ENCODE measurements around the gene C2CD2L. TPM values are rescaled to one million over a fixed set of nuclear protein-coding genes. Genes with fewer than 3 reads are reported as not detected.
"Not testable (repeated sequence)": the region's sequence is repeated elsewhere in the genome, so short reads cannot be mapped to it uniquely, and the experiment has no call there.

C2CD2L gene
- total RNA-seq, 1 donor from 2014 or later, result 1.9 TPM

DNA sequence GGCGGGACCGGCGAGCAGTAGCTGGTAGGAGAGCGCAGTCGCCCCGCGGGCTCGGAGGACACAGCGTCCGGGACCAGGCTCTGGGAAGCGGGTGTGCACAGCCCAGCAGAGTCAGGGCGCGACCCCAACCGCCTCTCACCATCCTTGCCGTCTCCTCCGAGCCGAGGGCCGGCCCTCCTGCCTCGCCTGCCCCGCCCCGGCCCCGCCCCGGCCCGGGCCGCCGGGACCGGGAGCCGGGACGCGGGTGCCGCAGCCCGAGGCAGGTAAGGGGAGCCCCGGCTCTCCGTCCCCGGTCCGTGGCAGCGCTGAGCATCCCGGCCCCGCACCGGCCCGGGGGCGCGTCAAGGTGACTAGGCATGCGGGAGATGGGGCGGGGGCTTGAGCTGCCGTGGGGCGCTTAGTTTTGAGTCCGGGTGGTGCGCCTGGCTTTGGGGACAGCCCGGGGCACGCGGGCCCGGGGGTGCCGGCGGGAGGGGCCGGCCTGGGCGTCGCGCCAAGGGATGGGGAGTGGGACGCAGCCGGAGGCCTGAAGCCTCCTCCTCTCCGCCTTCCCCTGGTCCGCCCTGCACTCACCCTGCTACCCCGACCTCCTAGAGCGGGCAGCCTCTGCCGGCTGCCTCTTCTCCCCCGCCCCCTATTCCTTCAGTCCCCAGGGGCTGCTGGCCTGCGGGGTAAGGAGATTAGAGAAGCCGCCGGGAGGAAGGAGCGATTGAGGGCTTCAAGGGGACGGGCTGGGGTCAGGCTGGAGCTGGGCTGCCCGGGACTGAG lies 42.1 kb downstream of the C2CD2L start, which contains the start of gene ABCG4:
Gene ABCG4, plus strand, starts transcription at position 35 of the 768 bp plus-strand sequence. CDS start 914 bp downstream, outside the sequence.
- DNase-seq (ENCODE audit: low spot score), result no peak

DNA sequence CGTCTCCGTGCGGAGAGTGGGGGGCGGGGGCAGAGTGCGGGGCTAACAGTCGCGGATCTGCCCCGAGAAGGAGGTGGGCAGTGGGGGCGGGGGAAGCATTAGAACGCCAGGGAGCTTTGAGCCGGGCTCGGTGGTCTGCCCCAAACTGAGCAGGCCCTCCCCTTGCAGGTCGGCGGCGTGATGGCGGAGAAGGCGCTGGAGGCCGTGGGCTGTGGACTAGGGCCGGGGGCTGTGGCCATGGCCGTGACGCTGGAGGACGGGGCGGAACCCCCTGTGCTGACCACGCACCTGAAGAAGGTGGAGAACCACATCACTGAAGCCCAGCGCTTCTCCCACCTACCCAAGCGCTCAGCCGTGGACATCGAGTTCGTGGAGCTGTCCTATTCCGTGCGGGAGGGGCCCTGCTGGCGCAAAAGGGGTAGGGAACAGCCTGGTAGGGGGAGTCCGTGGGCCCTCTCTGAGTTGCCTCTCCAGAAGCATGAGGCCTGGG lies 42.7 kb downstream of the C2CD2L start:
- no peak for DNase-seq (ENCODE audit: low spot score)

DNA sequence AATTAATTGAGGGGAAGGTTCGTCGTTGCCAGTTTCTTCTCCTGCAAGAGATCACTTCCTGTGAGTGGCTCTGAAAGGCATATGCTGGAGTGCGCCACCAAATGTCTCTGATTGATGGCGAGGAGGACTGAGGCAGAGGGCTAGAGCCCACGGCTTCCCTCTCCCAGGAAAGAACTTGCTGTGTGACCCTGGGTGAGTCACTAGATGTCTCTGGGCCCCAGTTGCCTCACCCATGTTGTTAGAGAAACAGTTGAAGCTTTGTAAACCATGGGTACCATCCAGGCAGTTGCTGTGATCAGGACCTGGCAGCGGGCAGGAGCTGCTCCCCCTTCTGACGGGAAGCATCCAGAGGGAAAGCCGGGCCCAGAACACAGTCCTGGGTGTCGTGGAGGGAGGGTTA lies 44.9 kb downstream of the C2CD2L start:
- no peak for DNase-seq (ENCODE audit: low spot score)

DNA sequence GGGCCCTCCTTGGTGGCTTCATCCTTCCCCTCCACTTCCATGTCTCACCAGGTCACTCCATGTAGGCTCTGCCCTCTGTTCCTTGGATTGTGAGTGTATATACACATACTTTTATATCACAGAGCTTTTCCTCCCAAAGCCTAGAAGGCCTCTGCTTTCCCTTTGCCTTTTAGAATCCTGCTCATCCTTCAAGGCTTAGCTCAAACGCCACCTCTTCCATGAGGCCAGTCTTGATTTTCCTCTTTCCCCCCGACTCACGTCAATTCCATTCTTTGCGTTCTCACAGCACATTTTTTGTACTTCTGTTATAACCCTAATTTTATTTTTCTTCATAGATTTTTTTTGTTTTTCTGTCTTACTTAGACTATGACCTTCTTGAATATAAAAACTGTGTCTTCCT lies 45.5 kb downstream of the C2CD2L start:
- no peak for DNase-seq (ENCODE audit: low spot score)

DNA sequence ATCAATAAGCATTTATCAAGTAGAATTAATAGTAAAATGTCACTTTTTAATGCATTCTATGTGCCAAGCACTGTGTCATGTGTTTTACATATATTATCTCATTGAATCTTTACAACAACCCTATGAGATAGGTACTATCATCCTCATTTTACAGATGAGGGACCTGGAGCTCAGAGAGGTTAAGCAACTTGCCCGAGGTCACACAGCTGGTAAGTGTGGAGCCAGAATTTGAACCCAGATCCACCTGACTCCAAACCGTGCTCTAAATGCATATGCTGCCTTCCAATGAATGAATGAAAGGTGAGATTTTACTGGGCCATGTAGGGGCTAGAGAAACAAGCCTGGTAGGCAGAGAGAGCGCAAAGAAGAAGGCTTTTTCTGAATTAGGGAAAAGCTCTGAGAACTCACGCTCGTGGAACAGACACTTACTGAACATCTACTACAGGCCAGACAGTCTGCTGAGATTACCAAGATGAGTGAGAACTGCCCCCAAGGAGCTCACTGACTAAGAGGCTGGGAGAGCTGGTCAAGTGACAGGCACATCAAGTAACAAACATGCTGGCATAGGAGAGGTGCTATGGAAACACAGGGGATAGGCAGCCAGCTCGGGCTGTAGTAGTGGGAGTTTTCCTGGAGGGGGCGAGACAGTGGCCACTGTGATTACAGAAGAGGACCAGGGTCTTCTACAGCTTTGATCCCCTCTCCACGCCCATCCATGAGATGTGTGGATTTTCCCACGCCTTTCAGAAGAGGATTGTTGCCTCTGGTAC lies 46.1 kb downstream of the C2CD2L start:
- no peak for DNase-seq (ENCODE audit: low spot score)

DNA sequence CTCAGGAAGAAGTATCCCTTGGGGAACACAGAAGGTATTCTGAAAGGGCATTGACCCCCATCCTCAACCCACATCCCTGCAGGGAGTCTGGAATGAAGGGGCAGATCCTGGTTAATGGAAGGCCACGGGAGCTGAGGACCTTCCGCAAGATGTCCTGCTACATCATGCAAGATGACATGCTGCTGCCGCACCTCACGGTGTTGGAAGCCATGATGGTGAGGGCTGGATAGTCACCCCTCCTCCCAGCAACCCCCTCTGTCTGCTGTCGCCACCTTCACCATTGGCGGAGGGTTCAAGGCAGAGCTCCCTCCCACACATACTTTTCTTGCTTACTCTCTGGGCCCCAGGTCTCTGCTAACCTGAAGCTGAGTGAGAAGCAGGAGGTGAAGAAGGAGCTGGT lies 47.0 kb downstream of the C2CD2L start:
- DNase-seq (ENCODE audit: low spot score), result no peak

DNA sequence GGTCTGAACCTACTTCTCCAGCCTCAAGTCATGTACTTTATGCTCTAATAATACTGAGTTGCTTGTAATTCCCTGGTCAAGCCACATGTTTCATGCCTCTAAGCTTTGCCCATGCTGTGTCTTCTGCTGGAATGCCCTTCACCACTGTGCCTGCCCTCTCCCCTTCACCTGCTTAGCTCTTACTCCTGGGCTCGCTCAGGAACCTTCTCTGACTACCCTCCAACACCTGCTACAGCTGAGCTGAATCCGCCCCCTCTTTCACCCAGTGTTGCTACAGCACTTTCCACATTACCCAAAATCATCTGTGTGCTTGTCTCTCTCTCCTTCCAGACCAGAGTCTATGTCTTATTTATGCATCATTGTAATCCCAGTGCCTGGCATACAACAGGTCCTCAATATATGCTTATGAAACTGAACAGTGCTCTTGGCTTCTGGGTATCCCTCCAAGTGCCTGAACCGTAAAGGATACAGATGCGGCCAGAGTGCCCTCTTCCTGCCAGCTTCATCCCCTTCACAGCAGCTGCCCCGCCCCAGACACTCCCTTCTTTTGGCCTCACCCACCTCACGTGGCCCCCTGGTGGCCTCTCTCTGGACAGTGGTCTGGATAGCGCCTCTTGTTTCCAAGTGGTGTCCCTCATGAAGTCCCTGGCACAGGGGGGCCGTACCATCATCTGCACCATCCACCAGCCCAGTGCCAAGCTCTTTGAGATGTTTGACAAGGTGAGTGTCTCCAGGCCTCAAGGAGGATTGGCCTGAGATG lies 48.8 kb downstream of the C2CD2L start:
- no peak for DNase-seq (ENCODE audit: low spot score)

DNA sequence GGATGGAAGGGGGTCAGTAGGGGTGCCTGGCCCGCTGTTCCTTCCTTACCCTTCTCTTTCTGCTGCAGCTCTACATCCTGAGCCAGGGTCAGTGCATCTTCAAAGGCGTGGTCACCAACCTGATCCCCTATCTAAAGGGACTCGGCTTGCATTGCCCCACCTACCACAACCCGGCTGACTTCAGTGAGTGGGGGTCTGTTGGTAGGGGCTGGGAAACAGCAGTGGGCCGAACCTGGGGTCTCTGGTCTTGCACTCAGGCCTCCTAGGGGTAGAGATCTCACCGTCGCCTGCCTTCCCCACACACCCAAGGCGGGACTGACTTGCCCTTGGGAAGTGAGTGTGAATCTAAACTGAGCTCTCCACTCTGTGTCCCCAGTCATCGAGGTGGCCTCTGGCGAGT lies 49.4 kb downstream of the C2CD2L start:
- DNase-seq (ENCODE audit: low spot score), result no peak

DNA sequence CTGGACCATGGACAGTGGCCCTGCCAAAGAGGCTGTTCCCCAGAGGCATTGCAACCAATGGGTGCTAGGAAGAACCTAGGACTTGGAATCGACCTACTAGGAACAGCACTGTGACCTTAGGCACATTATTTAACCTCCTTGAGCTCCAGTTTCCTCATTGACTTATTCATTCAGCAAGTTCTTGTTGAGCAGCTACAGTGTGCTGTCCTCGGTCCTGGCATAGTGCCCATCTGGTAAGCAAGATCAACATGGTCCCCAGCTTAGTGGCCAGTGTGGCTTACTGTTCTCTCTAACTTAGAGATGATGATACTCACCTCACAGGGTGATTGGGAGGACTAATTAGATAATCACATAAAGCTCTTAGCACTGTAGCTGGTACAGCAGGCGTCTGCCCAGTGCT lies 49.9 kb downstream of the C2CD2L start:
- DNase-seq (ENCODE audit: low spot score), result no peak

DNA sequence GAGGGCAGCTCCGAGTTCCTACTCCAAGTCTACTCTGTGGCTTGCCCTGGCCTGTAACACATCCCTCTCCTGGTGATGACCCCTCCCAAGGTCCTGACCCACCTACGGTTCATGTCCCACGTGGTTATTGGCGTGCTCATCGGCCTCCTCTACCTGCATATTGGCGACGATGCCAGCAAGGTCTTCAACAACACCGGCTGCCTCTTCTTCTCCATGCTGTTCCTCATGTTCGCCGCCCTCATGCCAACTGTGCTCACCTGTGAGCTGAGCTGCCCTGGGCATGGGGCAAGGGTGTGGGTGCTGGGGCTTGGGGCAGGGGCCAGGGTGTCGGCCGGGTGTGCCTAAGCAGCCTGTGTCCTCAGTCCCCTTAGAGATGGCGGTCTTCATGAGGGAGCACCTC lies 51.3 kb downstream of the C2CD2L start:
- DNase-seq (ENCODE audit: low spot score), result no peak

DNA sequence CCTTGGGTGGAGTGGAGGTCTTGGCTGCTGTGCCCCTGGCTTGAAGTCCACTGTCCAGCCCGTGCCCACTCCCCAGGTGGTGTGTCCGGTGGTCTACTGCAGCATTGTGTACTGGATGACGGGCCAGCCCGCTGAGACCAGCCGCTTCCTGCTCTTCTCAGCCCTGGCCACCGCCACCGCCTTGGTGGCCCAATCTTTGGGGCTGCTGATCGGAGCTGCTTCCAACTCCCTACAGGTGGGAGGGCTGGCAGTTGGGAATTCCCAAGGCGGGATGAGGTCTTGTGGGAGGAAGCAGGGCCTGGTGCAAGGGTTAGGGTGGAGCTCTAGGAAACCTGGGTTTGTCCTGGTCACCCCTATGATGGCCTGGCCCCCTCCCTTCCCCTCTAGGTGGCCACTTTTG lies 53.0 kb downstream of the C2CD2L start:
- DNase-seq (ENCODE audit: low spot score), result no peak

DNA sequence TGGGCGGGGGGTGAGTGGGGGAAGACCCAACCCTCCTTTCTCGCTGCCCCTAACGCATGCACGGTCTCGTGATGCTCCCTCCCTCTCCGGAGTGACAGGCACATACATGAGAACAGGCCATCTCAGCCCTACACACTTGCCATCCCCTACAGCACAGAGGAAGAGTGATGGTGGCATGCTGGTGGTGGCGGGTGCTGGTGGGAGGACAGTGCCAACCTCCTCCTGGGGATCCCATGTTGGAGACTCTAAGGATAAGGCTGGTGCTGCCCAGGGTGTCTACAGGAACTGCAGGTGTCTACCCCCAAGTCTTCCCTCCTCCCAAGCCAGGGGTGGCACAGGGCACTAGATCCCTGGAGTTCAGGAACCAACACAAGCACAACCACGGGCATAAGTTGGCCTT lies 54.7 kb downstream of the C2CD2L start:
- DNase-seq (ENCODE audit: low spot score), result no peak

DNA sequence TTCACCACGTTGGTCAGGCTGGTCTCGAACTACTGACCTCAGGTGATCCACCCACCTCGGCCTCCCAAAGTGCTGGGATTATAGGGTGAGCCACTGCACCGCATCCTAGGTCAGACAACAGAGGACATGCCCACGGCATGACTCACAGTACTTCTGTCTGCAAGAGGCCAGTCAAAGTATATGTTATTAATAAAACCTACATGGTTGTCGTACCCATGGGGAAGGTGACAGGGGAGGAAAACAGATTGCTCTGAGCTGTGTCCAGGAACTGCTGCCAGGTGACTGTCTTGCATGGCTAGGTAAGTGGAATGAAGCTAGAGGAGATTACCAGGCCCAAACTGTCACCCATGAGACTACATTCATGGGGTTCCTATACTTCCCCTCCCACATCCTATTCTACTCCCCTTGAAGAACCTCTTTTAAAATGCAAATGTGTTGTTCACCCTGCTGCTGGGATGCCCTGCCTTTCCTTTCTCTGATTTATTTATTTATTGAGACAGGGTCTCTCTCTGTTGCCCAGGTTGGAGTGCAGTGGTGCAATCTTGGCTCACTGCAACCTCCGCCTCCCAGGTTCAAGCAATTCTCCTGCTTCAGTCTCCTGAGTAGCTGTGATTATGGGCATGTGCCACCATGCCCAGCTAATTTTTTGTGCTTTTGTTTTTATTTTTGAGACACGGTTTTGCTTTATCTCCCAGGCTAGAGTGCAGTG lies 59.4 kb downstream of the C2CD2L start:
- no peak for DNase-seq (ENCODE audit: low spot score)

DNA sequence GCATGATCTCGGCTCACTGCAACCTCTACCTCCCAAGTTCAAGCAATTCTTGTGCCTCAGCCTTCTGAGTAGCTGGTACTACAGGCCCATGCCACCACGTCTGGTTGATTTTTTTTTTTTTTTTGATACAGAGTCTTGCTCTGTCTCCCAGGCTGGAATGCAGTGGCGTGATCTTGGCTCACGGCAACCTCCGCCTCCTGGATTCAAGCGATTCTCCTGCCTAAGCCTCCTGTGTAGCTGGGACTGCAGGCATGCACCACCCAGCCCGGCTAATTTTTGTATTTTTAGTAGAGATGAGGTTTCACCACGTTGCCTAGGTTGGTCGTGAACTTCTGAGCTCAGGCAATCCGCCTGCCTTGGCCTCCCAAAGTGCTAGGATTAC lies 59.9 kb downstream of the C2CD2L start:
- not testable (repeated sequence) for DNase-seq (ENCODE audit: low spot score)

DNA sequence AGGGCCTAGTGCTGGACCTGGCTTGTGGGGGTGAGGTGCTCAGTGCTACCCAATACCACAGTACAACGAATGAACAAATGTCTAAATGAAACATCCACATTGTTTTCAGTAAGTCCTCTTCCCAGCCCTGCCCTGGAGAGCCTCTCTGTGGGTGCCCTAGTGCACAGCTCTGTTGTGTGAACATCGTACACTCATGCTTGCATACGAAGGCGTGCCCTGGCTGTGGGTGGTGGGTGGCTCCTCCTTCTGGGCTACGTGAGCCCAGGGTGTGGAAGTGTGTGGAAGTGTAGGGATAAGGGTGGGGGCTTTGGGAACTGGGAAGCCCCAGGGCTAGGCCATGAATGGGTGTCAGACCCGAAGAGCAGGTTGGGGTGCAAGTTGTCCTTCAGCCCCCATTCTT lies 60.8 kb downstream of the C2CD2L start:
- no peak for DNase-seq (ENCODE audit: low spot score)

Other genes starting within 250 kb of the C2CD2L start
- 0.48 TPM for gene CXCR5, start 223.5 kb upstream of the C2CD2L start, total RNA-seq (ENCODE audit: insufficient read depth, low replicate concordance)
- 15.9 TPM for gene BCL9L, start 181.4 kb upstream of the C2CD2L start, total RNA-seq (ENCODE audit: insufficient read depth, low replicate concordance)
- not detected for gene UPK2, start 151.0 kb upstream of the C2CD2L start, total RNA-seq (ENCODE audit: insufficient read depth, low replicate concordance)
- not detected for gene FOXR1, start 135.6 kb upstream of the C2CD2L start, total RNA-seq (ENCODE audit: insufficient read depth, low replicate concordance)
- gene CENATAC, start 109.2 kb upstream of the C2CD2L start, total RNA-seq (ENCODE audit: insufficient read depth, low replicate concordance), result 44.1 TPM
- 2,427 TPM for gene RPS25, start 89.0 kb upstream of the C2CD2L start, total RNA-seq (ENCODE audit: insufficient read depth, low replicate concordance)
- 62.6 TPM for gene TRAPPC4, start 88.6 kb upstream of the C2CD2L start, total RNA-seq (ENCODE audit: insufficient read depth, low replicate concordance)
- gene SLC37A4, start 76.5 kb upstream of the C2CD2L start, total RNA-seq (ENCODE audit: insufficient read depth, low replicate concordance), result 18.5 TPM
- 31.5 TPM for gene HYOU1, start 50.1 kb upstream of the C2CD2L start, total RNA-seq (ENCODE audit: insufficient read depth, low replicate concordance)
- gene VPS11, start 39.5 kb upstream of the C2CD2L start, total RNA-seq (ENCODE audit: insufficient read depth, low replicate concordance), result 12.8 TPM
- gene HMBS, start 22.5 kb upstream of the C2CD2L start, total RNA-seq (ENCODE audit: insufficient read depth, low replicate concordance), result 30.1 TPM
- 29.9 TPM for gene DPAGT1, start 5.5 kb upstream of the C2CD2L start, total RNA-seq (ENCODE audit: insufficient read depth, low replicate concordance)
- 44.8 TPM for gene HINFP, start 14.2 kb downstream of the C2CD2L start, total RNA-seq (ENCODE audit: insufficient read depth, low replicate concordance)
- gene ABCG4, start 41.7 kb downstream of the C2CD2L start, total RNA-seq (ENCODE audit: insufficient read depth, low replicate concordance), result 0.96 TPM
- gene NLRX1, start 61.4 kb downstream of the C2CD2L start, total RNA-seq (ENCODE audit: insufficient read depth, low replicate concordance), result 12.0 TPM
- gene NHERF4, start 78.1 kb downstream of the C2CD2L start, total RNA-seq (ENCODE audit: insufficient read depth, low replicate concordance), result not detected
- 11.3 TPM for gene CBL, start 99.0 kb downstream of the C2CD2L start, total RNA-seq (ENCODE audit: insufficient read depth, low replicate concordance)
- gene MCAM, start 209.8 kb downstream of the C2CD2L start, total RNA-seq (ENCODE audit: insufficient read depth, low replicate concordance), result 879 TPM
- 0.72 TPM for gene RNF26, start 227.2 kb downstream of the C2CD2L start, total RNA-seq (ENCODE audit: insufficient read depth, low replicate concordance)
- 14.9 TPM for gene C1QTNF5, start 233.5 kb downstream of the C2CD2L start, total RNA-seq (ENCODE audit: insufficient read depth, low replicate concordance)
- gene MFRP, start 239.4 kb downstream of the C2CD2L start, total RNA-seq (ENCODE audit: insufficient read depth, low replicate concordance), result 2.9 TPM